Activated CD8-positive, alpha-beta memory T cell treated with anti-CD3 and anti-CD28 coated beads for 24 hours (primary cell): Measurements from ENCODE around the gene MAN2B2.

Experiments
- DNase-seq: peaks from one replicate; pipeline ENCODE4 v3.0.0-alpha.2; 2020

The MAN2B2 gene

GRCh38 chr4:6568689-6569332, 6.2 kb upstream of the MAN2B2 start:
- DNase-seq: no peak

- DNase-seq: no peak
Measured at GRCh38 chr4:6571608-6572007, 3.4 kb upstream of the MAN2B2 start.

- DNase-seq: no peak
Measured at GRCh38 chr4:6573551-6573950, 1.4 kb upstream of the MAN2B2 start.

DNA sequence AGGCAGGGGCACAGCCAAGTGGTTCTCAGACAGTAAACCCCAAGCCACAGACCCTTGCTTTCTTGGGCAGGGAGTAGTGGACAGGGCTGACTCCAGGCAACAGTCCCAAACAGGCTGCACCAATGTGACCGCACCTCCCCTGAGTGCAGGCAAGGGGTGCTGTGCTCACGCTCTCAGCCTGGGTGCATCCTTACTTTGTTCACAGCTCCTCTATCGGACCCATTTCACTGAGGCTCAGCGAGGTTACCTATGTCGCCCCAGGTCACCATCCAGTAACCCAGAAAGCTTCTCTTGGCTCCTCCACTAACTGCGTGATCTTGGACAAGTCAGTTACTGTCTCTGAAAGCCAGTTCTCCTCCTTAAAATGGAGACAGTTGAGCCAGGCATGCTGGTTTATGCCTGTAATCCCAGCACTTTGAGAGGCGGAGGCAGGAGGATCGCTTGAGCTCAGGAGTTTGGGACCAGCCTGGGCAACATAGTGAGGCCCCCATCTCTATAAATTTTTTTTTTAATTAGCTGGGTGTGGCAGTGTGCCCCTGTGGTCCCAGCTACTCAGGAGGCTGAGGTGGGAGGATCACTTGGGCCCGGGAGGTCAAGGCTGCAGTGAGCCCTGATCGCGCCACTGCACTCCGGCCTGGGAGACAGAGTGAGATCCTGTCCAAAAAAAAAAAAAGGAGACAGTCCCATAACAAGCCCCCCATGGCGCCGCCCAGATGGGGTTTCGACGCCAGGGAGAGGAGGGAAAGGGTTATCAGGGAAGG, 823 bp upstream of the MAN2B2 start:
- no peak for DNase-seq

- no peak for DNase-seq
Measured at GRCh38 chr4:6575503-6576240, 683 bp downstream of the MAN2B2 start.

DNA sequence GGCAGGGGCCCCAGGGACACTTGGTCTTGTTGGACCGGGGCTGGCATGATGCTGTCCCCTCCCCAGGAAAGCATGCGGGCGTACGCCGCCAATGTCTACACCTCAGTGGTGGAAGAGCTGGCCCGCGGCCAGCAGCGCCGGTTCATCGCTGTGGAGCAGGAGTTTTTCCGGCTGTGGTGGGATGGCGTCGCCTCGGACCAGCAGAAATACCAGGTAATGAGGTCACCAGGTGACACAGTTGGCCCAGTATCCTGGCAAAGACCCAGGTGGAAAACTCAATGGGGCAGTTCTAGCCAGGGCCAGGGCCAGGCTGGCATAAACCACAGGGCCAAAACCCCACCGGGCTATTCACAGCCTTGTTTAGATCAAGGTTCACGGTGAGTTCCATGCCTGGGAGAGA, 1.5 kb downstream of the MAN2B2 start:
- DNase-seq: no peak

DNA sequence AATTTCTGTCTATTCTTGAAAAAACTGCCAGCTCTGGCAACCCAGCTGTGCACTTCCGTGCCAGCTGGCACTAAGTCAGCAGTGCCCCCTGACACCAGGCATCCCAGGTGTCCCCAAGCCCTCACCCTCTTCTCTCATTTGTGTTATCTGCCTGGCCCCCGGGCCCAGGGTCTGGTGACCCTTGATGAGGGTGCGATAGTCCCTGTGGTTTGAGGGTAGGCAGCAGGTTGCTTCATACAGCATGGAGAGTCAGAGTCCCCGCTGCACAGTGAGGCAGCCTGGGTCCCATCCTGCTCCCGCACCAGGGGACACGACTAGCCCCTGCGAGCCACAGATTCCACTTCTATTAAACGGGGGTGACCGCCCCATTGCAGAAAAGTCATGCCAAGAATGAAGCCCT, 1.9 kb downstream of the MAN2B2 start:
- no peak for DNase-seq

GRCh38 chr4:6577409-6577808, 2.4 kb downstream of the MAN2B2 start:
- no peak for DNase-seq

GRCh38 chr4:6578221-6578620, 3.2 kb downstream of the MAN2B2 start:
- DNase-seq: no peak

DNA sequence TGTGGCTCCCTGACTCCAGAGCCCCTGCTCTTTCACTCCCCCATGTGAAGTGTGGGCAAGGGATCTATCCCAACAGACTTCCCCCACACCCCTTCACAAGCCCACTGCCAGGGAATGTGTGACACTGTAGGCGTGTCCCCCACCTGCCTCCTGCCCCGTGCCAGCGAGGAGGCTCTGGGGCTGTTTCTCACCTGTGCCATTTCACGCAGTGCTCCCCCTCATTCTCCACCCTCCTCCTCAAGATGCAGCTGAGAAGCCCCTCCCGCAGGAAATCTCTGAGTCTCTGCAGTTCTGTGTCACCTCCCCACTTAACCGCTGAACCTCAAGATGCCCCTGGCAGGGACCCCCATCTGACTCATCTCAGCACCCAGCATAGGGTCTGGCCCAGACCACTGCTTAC, 5.4 kb downstream of the MAN2B2 start:
- DNase-seq: no peak

DNA sequence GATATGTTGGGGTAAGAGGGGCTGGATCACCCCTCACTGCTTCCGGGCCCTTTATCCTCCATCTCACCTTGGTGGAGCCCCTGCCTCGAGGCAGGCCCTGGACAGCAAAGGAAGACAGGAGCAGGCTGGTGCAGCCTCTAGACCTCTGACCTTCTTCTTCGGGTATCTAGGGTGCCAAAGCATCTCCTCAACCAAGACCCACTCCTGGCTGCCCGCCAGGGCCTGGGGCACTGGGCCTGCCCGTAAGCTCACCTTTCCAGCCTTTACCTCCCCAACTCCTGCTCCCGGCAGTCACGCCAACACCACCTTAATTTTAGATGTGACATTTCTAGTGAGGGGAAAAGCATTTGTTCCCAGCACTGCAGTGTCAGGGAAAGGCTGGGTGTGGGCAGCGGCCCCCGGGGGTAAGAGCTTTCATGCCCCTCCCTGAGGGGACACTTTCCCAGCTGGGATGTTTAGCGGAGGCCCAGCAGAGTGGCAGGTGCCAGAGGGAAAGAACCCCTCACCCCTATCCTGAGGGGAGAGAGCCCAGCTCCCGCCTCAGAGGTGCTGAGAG, 6.7 kb downstream of the MAN2B2 start:
- DNase-seq: no peak

GRCh38 chr4:6582889-6583490, 8.0 kb downstream of the MAN2B2 start:
- no peak for DNase-seq

DNA sequence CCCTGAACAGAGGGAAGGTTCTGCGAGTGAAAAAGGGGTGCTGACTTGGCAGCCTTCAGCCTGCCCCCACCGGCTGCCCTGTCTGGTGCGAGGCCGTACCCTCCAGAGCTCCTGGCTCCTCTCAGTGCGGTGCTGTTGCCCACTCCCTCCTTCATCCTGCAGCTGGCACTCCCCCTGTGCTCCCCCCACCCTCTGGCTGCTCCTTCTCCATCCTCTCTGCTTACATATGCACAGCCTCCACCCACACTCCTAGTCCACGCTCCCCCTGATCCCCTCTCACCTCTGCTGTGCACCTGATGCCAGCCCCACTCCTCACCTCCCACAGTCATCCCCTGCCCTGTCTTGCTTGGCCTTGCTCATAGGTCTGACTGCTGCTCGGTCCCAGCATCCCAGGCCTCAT, 9.9 kb downstream of the MAN2B2 start:
- no peak for DNase-seq

GRCh38 chr4:6586715-6587325, 11.8 kb downstream of the MAN2B2 start:
- DNase-seq: no peak

DNA sequence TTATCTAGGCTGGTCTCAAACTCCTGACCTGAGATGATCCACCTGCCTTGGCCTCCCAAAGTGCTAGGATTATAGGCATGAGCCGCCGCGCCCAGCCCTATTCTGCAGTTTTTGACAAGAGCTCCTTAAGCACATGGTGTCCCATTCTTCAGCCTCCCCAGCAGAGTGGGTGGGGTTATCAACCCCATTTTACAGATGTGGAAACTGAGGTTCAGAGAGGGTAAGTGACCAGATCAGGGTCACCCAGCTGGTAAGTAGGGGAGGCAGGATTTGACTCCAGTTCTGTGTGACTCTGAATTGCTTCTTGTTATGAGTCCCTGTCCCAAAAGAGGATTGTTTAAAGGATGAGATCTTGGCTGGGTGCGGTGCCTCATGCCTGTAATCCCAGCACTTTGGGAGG, 14.5 kb downstream of the MAN2B2 start:
- no peak for DNase-seq

- DNase-seq: no peak
Measured at GRCh38 chr4:6591313-6591712, 16.3 kb downstream of the MAN2B2 start.

DNA sequence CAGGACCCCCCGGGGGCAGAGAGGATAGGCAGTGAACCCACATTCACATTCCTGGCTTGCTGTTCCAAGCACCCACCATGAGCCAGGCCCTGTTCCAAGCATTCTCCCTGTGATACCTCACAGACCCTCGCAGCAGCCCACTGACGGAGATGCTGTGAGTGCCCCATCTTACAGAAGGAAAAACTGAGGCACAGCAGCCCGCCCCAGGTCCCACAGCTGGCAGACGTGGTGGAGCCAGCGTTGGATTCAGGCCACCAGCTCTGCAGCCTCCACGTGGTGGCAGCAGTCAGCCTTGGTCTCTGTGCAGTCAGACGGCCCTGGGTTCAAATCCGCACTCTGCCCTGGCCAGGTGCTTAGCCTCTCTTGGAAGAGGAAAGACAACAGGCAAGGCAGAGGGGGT, 16.8 kb downstream of the MAN2B2 start:
- no peak for DNase-seq

DNA sequence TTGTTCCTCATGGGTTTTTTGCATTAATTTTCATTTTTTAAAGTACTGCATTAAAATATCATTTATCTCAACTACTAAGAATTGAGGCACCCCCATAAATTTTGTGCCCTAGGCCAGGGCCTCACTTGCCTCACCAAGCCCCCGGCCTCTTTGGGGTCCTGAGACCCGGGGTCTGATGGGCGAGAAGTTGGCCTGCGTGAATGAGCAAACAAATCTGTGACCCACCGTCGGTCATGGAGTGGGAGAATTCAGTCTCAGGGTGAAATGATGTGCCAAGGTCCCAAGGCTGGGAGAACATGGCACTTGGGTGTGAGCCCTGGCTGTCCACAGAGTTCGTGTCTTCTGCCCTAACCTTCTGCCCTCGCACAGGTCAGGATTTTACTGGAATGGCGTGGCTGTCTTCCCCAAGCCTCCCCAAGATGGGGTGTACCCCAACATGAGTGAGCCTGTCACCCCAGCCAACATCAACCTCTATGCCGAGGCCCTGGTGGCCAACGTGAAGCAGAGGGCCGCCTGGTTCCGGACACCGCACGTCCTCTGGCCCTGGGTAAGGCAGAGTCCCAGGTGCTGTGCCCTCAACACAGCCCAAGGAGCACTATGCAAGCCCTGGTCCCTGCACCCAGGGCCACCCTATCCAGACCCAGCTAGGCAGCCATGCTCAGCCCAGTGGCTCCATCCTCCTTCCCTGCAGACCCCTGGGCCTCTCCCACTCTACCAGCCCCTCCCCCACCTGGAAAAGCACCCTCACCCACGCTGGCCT, 18.0 kb downstream of the MAN2B2 start:
- no peak for DNase-seq

DNA sequence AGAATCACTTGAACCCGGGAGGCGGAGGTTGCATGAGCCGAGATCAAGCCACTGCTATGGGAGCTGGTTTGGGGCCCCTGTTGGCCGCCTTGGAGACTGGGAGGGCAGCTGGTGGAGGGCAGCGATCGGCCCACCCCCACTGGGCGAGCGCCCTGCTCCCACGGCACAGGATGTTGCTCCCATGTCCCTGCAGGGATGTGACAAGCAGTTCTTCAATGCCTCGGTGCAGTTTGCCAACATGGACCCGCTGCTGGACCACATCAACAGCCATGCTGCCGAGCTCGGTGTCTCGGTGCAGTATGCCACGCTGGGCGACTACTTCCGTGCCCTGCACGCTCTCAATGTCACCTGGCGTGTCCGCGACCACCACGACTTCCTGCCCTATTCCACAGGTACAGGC, 19.4 kb downstream of the MAN2B2 start:
- DNase-seq: no peak

- no peak for DNase-seq
Measured at GRCh38 chr4:6594826-6595355, 19.9 kb downstream of the MAN2B2 start.

DNA sequence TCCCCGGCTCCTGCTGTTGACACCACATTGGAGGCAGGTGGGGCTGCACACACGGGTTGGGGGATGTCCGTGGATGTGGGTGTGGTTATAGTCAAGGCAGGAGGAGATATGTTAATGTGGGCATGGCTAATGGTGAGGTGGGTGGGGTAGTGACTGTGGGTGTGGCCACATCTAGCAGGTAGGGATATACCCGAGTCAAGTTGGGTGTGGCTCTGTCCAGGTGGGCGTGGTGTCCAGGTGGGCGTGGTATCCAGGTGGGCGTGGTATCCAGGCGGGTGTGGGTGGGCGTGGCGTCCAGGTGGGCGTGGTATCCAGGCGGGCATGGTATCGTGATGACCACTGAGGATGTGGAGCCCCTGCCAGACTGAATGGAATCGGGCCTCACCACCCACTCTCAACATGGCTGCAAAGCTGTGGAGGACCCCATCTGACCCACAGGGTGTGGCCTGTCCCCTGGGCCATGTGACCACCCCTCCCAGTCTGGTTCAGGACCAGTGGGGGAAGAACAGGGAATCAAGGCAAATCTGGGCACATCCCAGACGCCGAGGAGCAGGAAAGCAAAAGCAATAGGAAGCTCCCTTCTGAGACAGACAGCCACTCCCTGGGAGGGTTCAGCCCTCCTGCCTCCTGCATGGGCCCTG, 21.0 kb downstream of the MAN2B2 start:
- no peak for DNase-seq
